Osteoblast (primary cell): Measurements from ENCODE around the gene RNF41. TPM values are rescaled to one million over a fixed set of nuclear protein-coding genes. Genes with fewer than 3 reads are reported as not detected.

Experiments used
- DNase-seq: peaks from one replicate; pipeline ENCODE4 v3.0.0; 2011; ENCODE audit warnings: low spot score, mixed read lengths; ENCODE audit not compliant: insufficient read length; ENCODE audit errors: missing footprints
- H2AFZ ChIP-seq: 2 replicates; pipeline ENCODE4 v1.6.0; 2011; ENCODE audit warnings: mild to moderate bottlenecking, low read length
- H3K27ac ChIP-seq: 2 replicates; pipeline ENCODE4 v1.5.1; 2011; ENCODE audit warnings: mild to moderate bottlenecking, low read depth, low read length, moderate library complexity
- H3K27me3 ChIP-seq: 2 replicates; pipeline ENCODE4 v1.6.0; 2012; ENCODE audit warnings: mild to moderate bottlenecking, control low read depth, inconsistent platforms, low read length, moderate library complexity; ENCODE audit not compliant: insufficient read depth
- H3K36me3 ChIP-seq: 2 replicates; pipeline ENCODE4 v1.5.1; 2011; ENCODE audit warnings: mild to moderate bottlenecking, low read length, control low read depth, moderate library complexity; ENCODE audit not compliant: insufficient read depth
- H3K4me1 ChIP-seq: 2 replicates; pipeline ENCODE4 v1.5.1; 2011; ENCODE audit warnings: mild to moderate bottlenecking, low read length, control low read depth, moderate library complexity; ENCODE audit not compliant: insufficient read depth
- H3K4me2 ChIP-seq: 2 replicates; pipeline ENCODE4 v1.6.0; 2011; ENCODE audit warnings: mild to moderate bottlenecking, low read length; ENCODE audit not compliant: insufficient read depth
- H3K4me3 ChIP-seq: fragments of 200-600 bp; sonication (generic); 3 replicates; pipeline ENCODE4 v1.5.1; 2012; ENCODE audit warnings: mild to moderate bottlenecking, low read length, inconsistent platforms; ENCODE audit not compliant: insufficient read depth
- H3K79me2 ChIP-seq: 2 replicates; pipeline ENCODE4 v1.6.0; 2012; ENCODE audit warnings: mild to moderate bottlenecking, low read length, control low read depth, inconsistent platforms; ENCODE audit not compliant: insufficient read depth
- H3K9me3 ChIP-seq: 2 replicates; pipeline ENCODE4 v1.5.1; 2011; ENCODE audit warnings: low read depth, low read length, control low read depth
- H4K20me1 ChIP-seq: 2 replicates; pipeline ENCODE4 v1.6.0; 2012; ENCODE audit warnings: mild to moderate bottlenecking, low read length, control low read depth; ENCODE audit not compliant: insufficient read depth
- total RNA-seq: library from RNA; depleted of rRNA; stranded (reverse); fragments of >200 nt; gene quantifications from 2 replicates; pipeline ENCODE4 v1.2.3, GENCODE V29; 2012
- TF ChIP-seq, protein P1 (sequence below): IDR thresholded peaks from 2 replicates; pipeline ENCODE4 v1.5.1; 2011; ENCODE audit warnings: mild to moderate bottlenecking, low read depth, low read length, moderate library complexity; ENCODE audit errors: extremely low read depth

RNF41 gene
- total RNA-seq, 1 donor, result 159 TPM

DNA sequence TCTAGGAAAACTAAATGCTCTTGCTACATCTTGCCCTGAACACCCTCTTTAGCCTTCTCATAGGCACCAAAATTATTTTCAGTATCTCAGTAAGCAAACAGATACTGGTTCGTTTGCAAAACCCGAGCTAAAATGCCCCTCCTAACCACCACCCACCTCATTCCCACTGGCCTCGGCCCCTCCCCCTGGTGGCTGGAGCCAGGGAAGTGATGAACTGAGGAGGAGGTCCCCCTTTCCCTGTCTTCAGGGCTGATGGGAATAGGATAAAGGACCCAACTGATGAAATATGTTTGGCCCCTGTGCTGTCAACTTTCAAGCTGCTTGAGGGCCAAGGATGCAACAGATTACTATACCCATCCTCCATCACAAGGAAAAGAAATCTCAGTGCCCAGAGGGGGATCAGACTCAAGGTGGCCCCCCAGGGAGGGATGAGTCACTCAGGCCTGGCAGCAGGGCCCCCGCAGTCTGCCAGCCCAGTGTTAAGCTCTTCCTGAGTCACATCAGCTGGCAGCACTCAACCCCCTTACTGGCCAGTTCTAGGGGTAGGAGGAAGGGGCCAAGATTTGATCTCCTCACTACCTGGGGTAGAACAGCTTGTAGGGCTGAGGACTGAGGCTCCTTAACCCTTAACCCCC, 34.7 kb upstream of the RNF41 start:
- peak overlapping the region; percentile 90 for H3K4me2 ChIP-seq
- H3K36me3 ChIP-seq, result peaks cover 52% of the 10 kb centered on the region
- H3K27ac ChIP-seq, result peak overlapping the region; percentile 78
- H3K4me3 ChIP-seq, result peak overlapping the region; percentile 94
- no peaks in the 10 kb centered on the region for H3K27me3 ChIP-seq
- H4K20me1 ChIP-seq, result peaks cover 53% of the 10 kb centered on the region
- TF ChIP-seq, protein P1, sequence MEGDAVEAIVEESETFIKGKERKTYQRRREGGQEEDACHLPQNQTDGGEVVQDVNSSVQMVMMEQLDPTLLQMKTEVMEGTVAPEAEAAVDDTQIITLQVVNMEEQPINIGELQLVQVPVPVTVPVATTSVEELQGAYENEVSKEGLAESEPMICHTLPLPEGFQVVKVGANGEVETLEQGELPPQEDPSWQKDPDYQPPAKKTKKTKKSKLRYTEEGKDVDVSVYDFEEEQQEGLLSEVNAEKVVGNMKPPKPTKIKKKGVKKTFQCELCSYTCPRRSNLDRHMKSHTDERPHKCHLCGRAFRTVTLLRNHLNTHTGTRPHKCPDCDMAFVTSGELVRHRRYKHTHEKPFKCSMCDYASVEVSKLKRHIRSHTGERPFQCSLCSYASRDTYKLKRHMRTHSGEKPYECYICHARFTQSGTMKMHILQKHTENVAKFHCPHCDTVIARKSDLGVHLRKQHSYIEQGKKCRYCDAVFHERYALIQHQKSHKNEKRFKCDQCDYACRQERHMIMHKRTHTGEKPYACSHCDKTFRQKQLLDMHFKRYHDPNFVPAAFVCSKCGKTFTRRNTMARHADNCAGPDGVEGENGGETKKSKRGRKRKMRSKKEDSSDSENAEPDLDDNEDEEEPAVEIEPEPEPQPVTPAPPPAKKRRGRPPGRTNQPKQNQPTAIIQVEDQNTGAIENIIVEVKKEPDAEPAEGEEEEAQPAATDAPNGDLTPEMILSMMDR, result no peak
- H3K9me3 ChIP-seq, result no peaks in the 10 kb centered on the region
- no peak overlapping the region for H2AFZ ChIP-seq
- DNase-seq, result peak; percentile 95
- H3K79me2 ChIP-seq, result peaks cover 64% of the 10 kb centered on the region
- peaks cover 30% of the 10 kb centered on the region for H3K4me1 ChIP-seq

DNA sequence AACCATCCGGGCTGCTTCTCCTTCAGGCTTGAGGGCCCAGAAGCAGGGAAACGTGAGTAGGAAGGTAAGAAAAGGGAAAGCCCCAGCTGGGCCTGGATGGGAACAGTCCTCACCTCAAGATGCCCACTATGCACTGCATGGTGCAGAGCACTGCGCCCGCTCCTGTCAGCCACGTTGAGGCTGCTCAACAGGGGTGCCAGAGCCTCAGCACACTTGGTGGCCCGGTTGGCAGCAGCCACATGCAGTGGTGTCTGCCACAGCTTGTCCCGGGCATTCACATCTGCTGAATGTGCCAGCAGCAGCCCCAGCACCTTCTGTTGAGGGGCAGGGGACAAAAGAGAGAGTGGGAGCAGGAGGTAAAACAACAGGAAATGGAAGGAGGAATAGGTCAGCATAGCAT, 33.9 kb upstream of the RNF41 start:
- H3K79me2 ChIP-seq, result peaks cover 64% of the 10 kb centered on the region
- TF ChIP-seq, protein P1, result no peak
- peak overlapping the region; percentile 90 for H3K4me2 ChIP-seq
- peaks cover 58% of the 10 kb centered on the region for H3K36me3 ChIP-seq
- H4K20me1 ChIP-seq, result peaks cover 53% of the 10 kb centered on the region
- no peaks in the 10 kb centered on the region for H3K9me3 ChIP-seq
- DNase-seq, result peak; percentile 50
- H3K4me3 ChIP-seq, result no peak overlapping the region
- no peak overlapping the region for H2AFZ ChIP-seq
- H3K4me1 ChIP-seq, result peaks cover 27% of the 10 kb centered on the region
- H3K27ac ChIP-seq, result peak overlapping the region; percentile 78
- no peaks in the 10 kb centered on the region for H3K27me3 ChIP-seq

DNA sequence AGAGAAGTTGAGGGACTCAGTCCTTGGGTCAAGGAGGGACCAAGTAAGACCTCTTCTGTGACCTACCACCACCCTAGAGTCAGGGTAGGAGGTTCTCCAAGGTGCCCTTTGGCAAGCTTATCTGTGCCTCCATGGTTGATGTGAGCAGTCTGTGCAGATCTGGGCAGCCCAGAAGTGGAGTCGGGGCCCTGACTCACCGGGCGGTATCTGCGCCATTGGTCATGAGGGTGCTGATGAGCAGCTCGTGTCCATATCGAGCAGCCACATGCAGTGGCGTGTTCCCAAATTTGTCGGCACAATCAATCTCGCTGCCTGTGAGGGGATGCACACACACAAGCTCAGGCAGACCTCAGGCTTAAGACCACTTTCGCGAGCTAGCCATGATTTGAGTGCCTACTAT, 31.4 kb upstream of the RNF41 start:
- peak; percentile 37 for DNase-seq
- no peak overlapping the region for H2AFZ ChIP-seq
- peaks cover 62% of the 10 kb centered on the region for H4K20me1 ChIP-seq
- peaks cover 72% of the 10 kb centered on the region for H3K79me2 ChIP-seq
- peaks cover 80% of the 10 kb centered on the region for H3K36me3 ChIP-seq
- peaks cover 18% of the 10 kb centered on the region for H3K4me1 ChIP-seq
- no peak overlapping the region for H3K4me3 ChIP-seq
- no peaks in the 10 kb centered on the region for H3K27me3 ChIP-seq
- no peak overlapping the region for H3K27ac ChIP-seq
- TF ChIP-seq, protein P1, result no peak
- no peaks in the 10 kb centered on the region for H3K9me3 ChIP-seq
- H3K4me2 ChIP-seq, result no peak overlapping the region

DNA sequence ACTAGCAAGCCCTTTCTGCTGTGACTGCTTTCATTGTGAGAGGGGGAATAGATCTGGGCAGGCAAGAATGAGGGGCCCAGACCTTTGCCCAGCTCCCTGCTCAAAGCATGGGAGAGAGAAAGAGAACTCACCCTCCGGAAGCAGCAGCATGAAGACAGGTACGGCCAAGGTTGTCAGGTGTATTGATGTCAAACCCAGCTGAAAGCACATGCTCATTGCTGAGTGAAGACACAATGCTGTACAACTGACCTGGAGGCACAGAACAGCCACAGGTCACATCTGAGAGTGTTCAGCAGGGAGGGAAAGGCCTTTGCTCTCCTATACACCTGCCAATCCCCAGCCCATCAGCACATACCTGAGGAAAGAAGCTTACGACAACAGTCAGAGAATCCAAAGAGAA, 30.9 kb upstream of the RNF41 start:
- peaks cover 70% of the 10 kb centered on the region for H3K79me2 ChIP-seq

More for the DNA sequence above, 30.9 kb upstream of the RNF41 start:
- Histone ChIP-seq H4K20me1 (peaks cover 65% of the 10 kb centered on the region), H3K36me3 (peaks cover 85% of the 10 kb centered on the region), H3K27ac (no peak overlapping the region), H3K4me3 (no peak overlapping the region), H3K9me3 (no peaks in the 10 kb centered on the region), H3K4me2 (no peak overlapping the region), H3K27me3 (no peaks in the 10 kb centered on the region), H3K4me1 (peaks cover 18% of the 10 kb centered on the region), H2AFZ (no peak overlapping the region)
- DNase-seq, result peak; percentile 50
- TF ChIP-seq, protein P1, result no peak
